ENCODE results near the gene KCNQ4.

KCNQ4 gene

DNA sequence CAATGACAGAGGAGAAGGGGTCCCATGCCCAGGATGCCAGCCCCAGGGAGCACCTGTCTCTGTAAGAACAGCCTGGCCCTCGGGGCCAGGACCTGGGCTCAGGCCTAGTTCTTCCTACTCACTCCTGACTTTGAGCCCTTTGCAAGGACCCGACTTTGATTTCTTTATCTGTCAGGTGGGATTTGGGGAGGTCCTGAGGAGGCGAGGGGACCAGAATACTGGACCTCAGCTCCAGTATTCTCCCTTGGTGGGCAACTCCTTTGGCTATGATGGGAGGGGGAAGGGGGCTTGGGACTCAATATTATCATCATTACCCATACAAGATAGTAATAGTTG is 18.1 kb downstream of the KCNQ4 start:
- no peak for FAIRE-seq
- DNase-seq (ENCODE audit: insufficient read length, low spot score) = no peak
- TF ChIP-seq SPI1 (IDR thresholded peaks at IDR 0.05; ENCODE audit: low read depth, low read length) (no peak), POLR2A (IDR thresholded peaks at IDR 0.05; ENCODE audit: low read depth, low read length) (no peak), POU2F2 (IDR thresholded peaks at IDR 0.05; ENCODE audit: low read depth, low read length) (no peak), POLR2AphosphoS5 (IDR thresholded peaks at IDR 0.05; ENCODE audit: low read depth, low read length) (no peak), TAF1 (IDR thresholded peaks at IDR 0.05; ENCODE audit: low read depth, low read length) (no peak), PAX5 (IDR thresholded peaks at IDR 0.05; ENCODE audit: insufficient read depth, low read length, severe bottlenecking) (no peak)

DNA sequence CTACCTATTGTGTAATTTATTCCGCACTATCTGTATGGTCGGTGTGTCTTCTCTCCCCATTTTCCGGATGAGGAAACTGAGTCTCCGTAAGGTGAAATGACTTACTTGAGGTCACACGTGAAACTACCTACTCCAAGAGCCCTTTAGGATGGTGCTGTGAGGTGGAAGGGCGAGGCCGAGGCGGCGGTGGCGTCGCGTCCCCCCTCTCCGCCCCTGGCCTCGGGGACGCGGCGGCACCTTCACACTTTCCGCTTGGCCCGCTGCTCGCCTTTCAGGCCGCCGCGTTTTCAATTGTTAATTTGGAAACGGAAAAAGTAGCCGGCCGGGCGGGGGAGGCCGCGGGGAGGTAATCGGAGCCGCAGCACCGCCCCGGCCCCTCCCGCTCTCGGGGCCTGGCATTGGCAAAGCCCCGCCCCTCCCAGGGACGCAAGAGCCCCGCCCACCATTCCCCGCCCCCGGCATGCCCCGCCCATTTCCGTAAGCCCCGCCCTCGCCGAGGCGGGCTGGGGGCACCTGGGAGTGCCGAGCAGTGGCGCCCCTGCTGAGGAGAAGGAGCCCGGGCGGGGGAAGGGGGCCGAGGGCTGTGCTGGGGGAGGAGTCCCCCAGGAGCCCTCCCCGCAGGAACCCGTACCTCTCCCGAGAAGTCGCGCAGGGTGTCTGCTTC is 18.6 kb downstream of the KCNQ4 start:
- DNase-seq (ENCODE audit: insufficient read length, low spot score) = peak; percentile 91
- peak; percentile 91 for FAIRE-seq
- TF ChIP-seq POLR2AphosphoS5 (IDR thresholded peaks at IDR 0.05; ENCODE audit: low read depth, low read length) (no peak), TAF1 (IDR thresholded peaks at IDR 0.05; ENCODE audit: low read depth, low read length) (no peak), POLR2A (IDR thresholded peaks at IDR 0.05; ENCODE audit: low read depth, low read length) (no peak), POU2F2 (IDR thresholded peaks at IDR 0.05; ENCODE audit: low read depth, low read length) (no peak), SPI1 (IDR thresholded peaks at IDR 0.05; ENCODE audit: low read depth, low read length) (no peak), PAX5 (IDR thresholded peaks at IDR 0.05; ENCODE audit: insufficient read depth, low read length, severe bottlenecking) (no peak)

DNA sequence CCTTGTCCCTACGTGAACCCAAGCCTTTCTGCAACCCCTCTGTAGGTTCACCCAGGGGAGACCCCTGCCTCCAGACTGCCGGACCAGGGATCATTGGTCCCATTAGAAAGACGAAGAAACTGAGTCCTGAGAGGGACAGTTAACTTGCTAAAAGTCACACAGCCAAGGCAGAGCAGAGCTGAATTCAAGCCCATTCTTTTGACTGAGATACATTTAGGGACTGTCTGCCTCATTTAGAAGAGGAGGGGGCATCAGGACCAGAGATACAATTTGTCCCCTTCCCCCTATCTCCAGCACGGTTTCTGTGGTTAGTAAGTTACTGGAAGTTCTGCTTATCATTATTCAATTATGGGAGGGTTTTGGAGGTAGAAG is 19.1 kb downstream of the KCNQ4 start:
- no peak for DNase-seq (ENCODE audit: insufficient read length, low spot score)
- TF ChIP-seq POLR2AphosphoS5 (IDR thresholded peaks at IDR 0.05; ENCODE audit: low read depth, low read length) = no peak
- TF ChIP-seq POLR2A (IDR thresholded peaks at IDR 0.05; ENCODE audit: low read depth, low read length) = no peak
- TF ChIP-seq TAF1 (IDR thresholded peaks at IDR 0.05; ENCODE audit: low read depth, low read length) = no peak
- TF ChIP-seq POU2F2 (IDR thresholded peaks at IDR 0.05; ENCODE audit: low read depth, low read length) = no peak
- TF ChIP-seq SPI1 (IDR thresholded peaks at IDR 0.05; ENCODE audit: low read depth, low read length) = no peak
- TF ChIP-seq PAX5 (IDR thresholded peaks at IDR 0.05; ENCODE audit: insufficient read depth, low read length, severe bottlenecking) = no peak
- peak; percentile 47 for FAIRE-seq

DNA sequence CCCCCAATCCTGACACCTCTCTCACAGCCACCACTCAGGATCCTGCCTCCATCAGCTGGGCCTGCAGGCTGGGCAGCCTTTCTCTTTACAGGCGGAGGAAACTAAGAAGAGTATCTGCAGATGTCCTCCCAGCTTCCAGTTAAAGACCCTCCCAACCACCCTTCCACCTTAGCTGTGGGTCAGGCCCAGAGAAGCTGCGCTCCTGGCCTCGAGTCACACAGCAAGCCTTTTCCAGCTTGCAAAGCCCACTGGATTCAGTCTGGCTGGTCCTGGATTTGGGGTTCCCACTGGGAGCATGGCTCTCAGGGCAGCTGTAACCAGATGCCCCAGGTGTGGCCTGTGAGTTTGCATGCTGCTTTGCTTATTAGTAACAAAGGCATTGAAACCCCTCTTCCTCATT is 19.9 kb downstream of the KCNQ4 start:
- TF ChIP-seq POLR2AphosphoS5 (IDR thresholded peaks at IDR 0.05; ENCODE audit: low read depth, low read length) (no peak), SPI1 (IDR thresholded peaks at IDR 0.05; ENCODE audit: low read depth, low read length) (no peak), POU2F2 (IDR thresholded peaks at IDR 0.05; ENCODE audit: low read depth, low read length) (no peak), PAX5 (IDR thresholded peaks at IDR 0.05; ENCODE audit: insufficient read depth, low read length, severe bottlenecking) (no peak), POLR2A (IDR thresholded peaks at IDR 0.05; ENCODE audit: low read depth, low read length) (no peak), TAF1 (IDR thresholded peaks at IDR 0.05; ENCODE audit: low read depth, low read length) (no peak)
- FAIRE-seq = no peak
- no peak for DNase-seq (ENCODE audit: insufficient read length, low spot score)

DNA sequence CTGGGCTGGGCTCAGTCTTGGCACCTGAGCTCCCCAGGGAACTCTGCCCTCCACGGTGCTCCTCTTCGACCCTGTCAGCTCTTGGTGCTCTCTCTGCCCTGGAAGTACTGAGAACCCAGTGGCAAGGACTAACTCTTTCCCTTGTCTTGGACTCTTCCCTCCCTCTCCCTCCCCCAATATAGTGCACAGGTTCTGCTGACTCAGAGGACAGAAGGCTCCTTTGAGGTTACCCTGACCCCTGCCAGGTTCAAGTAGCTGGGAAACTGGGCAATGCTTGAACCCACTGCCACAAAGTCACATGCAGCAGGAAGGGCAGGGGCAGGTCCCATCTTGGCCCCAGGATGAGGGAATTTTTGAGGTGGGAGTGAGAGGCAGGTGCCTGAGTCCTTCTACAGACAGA is 20.3 kb downstream of the KCNQ4 start:
- FAIRE-seq = peak; percentile 67
- DNase-seq (ENCODE audit: insufficient read length, low spot score) = no peak
- TF ChIP-seq PAX5 (IDR thresholded peaks at IDR 0.05; ENCODE audit: insufficient read depth, low read length, severe bottlenecking) (no peak), POLR2AphosphoS5 (IDR thresholded peaks at IDR 0.05; ENCODE audit: low read depth, low read length) (no peak), POU2F2 (IDR thresholded peaks at IDR 0.05; ENCODE audit: low read depth, low read length) (no peak), TAF1 (IDR thresholded peaks at IDR 0.05; ENCODE audit: low read depth, low read length) (no peak), POLR2A (IDR thresholded peaks at IDR 0.05; ENCODE audit: low read depth, low read length) (no peak), SPI1 (IDR thresholded peaks at IDR 0.05; ENCODE audit: low read depth, low read length) (no peak)

DNA sequence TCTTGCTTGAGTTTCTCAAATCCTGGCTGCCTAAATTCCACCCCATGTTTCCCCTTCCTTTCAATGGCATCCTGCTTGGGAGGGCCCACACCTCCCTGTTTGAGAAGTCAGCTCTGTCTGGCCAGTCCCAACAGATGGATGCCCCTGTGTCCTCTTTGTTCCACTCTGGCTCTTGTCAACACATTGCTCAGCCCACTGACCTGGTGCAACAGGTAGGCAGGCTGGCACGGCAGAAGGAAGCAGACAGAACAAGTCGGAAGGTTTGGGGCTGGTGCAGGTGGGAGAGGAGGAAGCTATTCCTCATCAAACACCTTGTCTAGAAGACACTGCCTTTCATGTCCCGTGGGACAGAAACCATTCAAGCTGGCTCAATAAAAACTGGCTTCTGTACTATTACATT is 22.7 kb downstream of the KCNQ4 start:
- no peak for DNase-seq (ENCODE audit: insufficient read length, low spot score)
- TF ChIP-seq SPI1 (IDR thresholded peaks at IDR 0.05; ENCODE audit: low read depth, low read length) (no peak), POU2F2 (IDR thresholded peaks at IDR 0.05; ENCODE audit: low read depth, low read length) (no peak), POLR2A (IDR thresholded peaks at IDR 0.05; ENCODE audit: low read depth, low read length) (no peak), POLR2AphosphoS5 (IDR thresholded peaks at IDR 0.05; ENCODE audit: low read depth, low read length) (no peak), PAX5 (IDR thresholded peaks at IDR 0.05; ENCODE audit: insufficient read depth, low read length, severe bottlenecking) (no peak), TAF1 (IDR thresholded peaks at IDR 0.05; ENCODE audit: low read depth, low read length) (no peak)
- no peak for FAIRE-seq

DNA sequence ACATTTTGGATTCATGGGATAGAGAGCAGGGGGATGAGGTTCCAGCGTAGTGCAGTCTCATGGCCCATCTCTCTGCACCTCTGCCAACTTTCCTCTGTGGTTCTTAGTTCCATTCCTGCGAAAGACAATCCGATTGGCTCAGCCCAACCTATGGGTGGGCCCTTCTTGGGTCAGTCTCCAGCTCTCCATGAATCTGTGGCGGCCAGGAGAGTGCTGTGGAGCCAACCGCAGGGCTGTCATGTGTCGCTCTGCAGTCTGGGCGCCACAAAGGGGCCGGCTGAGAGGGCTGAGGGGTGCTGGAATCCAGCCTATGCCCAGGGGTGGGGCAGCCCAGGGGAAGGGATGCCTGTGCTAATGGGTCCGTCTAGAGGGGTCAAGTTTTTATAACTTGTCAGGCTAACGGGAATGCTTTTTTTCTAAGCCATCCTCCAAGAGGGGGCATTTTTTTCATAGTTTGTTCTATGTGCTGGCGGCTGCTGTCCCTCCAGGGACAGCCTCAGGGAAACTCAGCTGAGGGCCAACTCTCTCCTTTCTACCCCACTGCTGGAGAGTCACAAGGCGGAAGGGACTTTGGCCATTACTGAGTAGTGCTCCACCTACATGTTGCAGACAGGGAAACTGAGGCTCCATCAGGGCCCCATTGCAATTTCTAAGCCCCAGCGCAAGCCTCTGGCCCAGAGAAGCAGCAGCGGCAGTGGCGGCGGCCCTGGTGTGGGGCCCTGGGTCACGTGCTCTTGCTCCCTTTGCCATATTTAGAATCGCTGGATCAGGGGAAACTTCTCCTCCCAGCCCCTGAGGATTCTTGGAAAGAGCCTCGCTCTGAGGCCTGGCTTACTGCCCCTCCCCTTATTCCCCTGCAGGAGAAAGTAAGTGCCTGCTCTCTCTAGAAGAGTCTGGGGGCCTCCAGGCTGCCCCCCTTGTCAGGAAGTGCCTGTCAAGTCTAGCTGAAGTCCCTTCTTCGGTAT is 23.4 kb downstream of the KCNQ4 start:
- DNase-seq (ENCODE audit: insufficient read length, low spot score) = no peak
- no peak for FAIRE-seq
- no peak for TF ChIP-seq POLR2A (IDR thresholded peaks at IDR 0.05; ENCODE audit: low read depth, low read length)
- TF ChIP-seq POU2F2 (IDR thresholded peaks at IDR 0.05; ENCODE audit: low read depth, low read length) = no peak
- no peak for TF ChIP-seq POLR2AphosphoS5 (IDR thresholded peaks at IDR 0.05; ENCODE audit: low read depth, low read length)
- no peak for TF ChIP-seq SPI1 (IDR thresholded peaks at IDR 0.05; ENCODE audit: low read depth, low read length)
- no peak for TF ChIP-seq TAF1 (IDR thresholded peaks at IDR 0.05; ENCODE audit: low read depth, low read length)
- no peak for TF ChIP-seq PAX5 (IDR thresholded peaks at IDR 0.05; ENCODE audit: insufficient read depth, low read length, severe bottlenecking)

DNA sequence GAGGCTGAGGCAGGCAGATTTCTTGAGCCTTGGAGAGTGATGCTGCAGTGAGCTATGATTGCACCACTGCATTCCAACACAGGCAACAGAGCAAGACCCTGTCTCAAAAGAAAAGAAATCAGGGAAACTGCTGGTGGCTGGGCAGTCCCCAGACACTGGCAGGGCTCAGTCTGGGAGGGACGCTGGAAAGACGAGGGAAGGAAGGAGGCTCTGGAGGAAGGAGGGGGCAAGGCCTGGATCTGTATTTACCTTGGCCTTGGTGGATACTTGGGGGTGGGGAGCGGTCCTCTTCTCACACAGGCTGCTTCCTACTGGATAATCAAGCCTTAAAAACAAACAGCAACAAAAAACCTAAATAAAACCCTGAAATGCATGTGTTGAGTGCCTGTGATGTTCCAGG is 24.4 kb downstream of the KCNQ4 start:
- DNase-seq (ENCODE audit: insufficient read length, low spot score) = no peak
- TF ChIP-seq PAX5 (IDR thresholded peaks at IDR 0.05; ENCODE audit: insufficient read depth, low read length, severe bottlenecking) = no peak
- no peak for TF ChIP-seq TAF1 (IDR thresholded peaks at IDR 0.05; ENCODE audit: low read depth, low read length)
- TF ChIP-seq POU2F2 (IDR thresholded peaks at IDR 0.05; ENCODE audit: low read depth, low read length) = no peak
- TF ChIP-seq POLR2A (IDR thresholded peaks at IDR 0.05; ENCODE audit: low read depth, low read length) = no peak
- TF ChIP-seq POLR2AphosphoS5 (IDR thresholded peaks at IDR 0.05; ENCODE audit: low read depth, low read length) = no peak
- TF ChIP-seq SPI1 (IDR thresholded peaks at IDR 0.05; ENCODE audit: low read depth, low read length) = no peak
- no peak for FAIRE-seq

DNA sequence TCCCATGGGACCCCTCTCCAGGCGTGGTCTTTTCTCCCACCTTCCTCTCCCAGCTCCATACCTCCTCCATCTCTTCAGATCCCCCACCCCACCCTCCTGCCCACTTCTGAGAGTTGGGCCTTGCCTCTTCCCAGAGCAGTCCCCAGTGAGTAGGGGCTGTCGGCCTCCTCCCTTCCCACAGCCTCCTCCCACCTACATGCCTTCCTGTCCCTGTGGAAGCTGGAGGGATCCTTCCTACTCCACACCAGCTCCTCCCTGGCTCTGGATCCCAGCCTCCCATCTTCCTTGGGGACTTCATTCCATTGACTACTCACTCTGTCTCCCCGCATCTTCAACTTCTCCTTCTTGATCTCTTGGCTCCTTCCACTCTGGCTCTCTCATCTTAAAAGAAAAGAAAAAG is 24.9 kb downstream of the KCNQ4 start:
- FAIRE-seq (no peak), DNase-seq (ENCODE audit: insufficient read length, low spot score) (no peak)
- no peak for TF ChIP-seq TAF1 (IDR thresholded peaks at IDR 0.05; ENCODE audit: low read depth, low read length)
